ENCODE measurements around the gene ZNF25.

The ZNF25 gene

DNA sequence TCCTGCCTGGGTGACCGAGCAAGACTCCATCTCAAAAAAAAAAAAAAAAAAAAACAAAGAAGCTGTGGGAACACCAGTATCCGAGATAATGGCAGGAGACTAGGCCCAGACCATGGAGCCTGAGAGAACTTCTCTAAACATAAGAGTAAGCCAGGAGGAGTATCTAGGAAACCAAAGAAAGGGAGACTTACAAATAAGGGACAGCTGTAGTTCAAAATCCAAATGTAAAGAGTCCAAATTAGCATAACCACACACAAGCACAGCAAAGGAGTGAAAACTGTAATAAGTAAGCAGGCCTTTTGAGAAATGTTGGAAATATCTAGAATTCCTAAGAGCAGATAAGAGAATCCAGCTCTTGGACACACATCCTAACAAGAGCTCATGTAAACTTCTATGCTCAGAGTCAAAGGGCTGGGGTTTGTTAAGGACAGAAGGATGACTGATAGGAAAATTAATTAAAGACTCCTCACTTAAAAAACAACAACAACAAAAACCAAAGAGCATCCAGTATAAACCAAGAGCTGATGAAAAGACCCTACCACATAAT, 15.8 kb downstream of the ZNF25 start:
- TF ChIP-seq, protein P1, sequence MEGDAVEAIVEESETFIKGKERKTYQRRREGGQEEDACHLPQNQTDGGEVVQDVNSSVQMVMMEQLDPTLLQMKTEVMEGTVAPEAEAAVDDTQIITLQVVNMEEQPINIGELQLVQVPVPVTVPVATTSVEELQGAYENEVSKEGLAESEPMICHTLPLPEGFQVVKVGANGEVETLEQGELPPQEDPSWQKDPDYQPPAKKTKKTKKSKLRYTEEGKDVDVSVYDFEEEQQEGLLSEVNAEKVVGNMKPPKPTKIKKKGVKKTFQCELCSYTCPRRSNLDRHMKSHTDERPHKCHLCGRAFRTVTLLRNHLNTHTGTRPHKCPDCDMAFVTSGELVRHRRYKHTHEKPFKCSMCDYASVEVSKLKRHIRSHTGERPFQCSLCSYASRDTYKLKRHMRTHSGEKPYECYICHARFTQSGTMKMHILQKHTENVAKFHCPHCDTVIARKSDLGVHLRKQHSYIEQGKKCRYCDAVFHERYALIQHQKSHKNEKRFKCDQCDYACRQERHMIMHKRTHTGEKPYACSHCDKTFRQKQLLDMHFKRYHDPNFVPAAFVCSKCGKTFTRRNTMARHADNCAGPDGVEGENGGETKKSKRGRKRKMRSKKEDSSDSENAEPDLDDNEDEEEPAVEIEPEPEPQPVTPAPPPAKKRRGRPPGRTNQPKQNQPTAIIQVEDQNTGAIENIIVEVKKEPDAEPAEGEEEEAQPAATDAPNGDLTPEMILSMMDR (IDR thresholded peaks at IDR 0.05): no peak
- H3K27ac ChIP-seq: no peak overlapping the region
- peaks cover 31 to 56% (median 51%) of the 10 kb centered on the region in 3 donors for H3K36me3 ChIP-seq
- H3K4me1 ChIP-seq: no peaks in the 10 kb centered on the region
- H3K4me3 ChIP-seq: no peak overlapping the region
- peaks cover 0 to 13% (median 0%) of the 10 kb centered on the region in 3 donors for H3K9me3 ChIP-seq
- no peaks in the 10 kb centered on the region for H3K27me3 ChIP-seq
- intact Hi-C loops (cut with DNase I; ENCODE audit: low total_unique reads): no loop called here
- DNase-seq: no peak

DNA sequence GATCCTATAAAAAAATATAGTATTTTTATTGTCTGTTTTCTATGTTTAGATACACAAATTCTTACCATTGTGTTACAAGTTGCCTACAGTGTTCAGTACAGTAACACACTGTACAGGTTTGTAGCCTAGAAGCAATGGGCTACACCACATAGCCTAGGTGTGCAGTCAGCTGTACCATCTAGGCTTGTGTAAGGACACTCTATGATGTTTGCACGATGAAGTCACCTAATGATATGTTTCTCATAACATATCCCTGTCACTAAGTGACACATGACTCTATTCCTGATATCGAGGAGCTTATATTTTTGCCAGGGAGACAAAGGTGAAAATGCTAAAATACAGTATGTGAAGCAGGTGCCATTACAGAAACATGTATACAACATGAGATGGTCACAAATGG, 18.6 kb downstream of the ZNF25 start:
- Histone ChIP-seq H3K27me3 (no peaks in the 10 kb centered on the region), H3K4me3 (no peak overlapping the region), H3K4me1 (no peaks in the 10 kb centered on the region), H3K27ac (no peak overlapping the region), H3K9me3 (no peaks in the 10 kb centered on the region), H3K36me3 (peaks cover 45 to 63% (median 58%) of the 10 kb centered on the region in 3 donors)
- intact Hi-C loops (cut with DNase I; ENCODE audit: low total_unique reads): no loop called here
- TF ChIP-seq, protein P1 (IDR thresholded peaks at IDR 0.05): no peak
- no peak for DNase-seq

DNA sequence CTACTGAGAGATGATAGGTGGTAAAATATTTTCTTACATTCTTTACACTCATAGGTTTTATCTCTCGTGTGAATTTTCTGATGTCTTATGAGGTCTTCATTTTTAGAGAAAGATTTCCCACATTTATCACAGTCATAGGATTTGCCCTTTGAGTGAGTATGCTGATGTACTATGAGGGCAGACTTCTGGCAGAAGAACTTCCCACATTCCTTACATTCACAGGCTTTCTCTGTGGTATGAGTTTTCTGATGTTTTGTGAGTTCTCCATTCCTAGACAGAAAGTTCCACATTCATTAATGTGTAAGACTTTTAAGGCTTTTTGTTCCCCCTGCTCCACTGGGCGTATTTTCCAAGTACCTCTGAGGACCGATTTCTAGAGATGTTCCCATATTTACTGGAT, 23.5 kb downstream of the ZNF25 start:
- H3K9me3 ChIP-seq: no peaks in the 10 kb centered on the region
- no peaks in the 10 kb centered on the region for H3K4me1 ChIP-seq
- DNase-seq: no peak
- no peak overlapping the region for H3K4me3 ChIP-seq
- peaks cover 79 to 88% (median 83%) of the 10 kb centered on the region in 3 donors for H3K36me3 ChIP-seq
- intact Hi-C loops (cut with DNase I; ENCODE audit: low total_unique reads): no loop called here
- TF ChIP-seq, protein P1 (IDR thresholded peaks at IDR 0.05): no peak
- H3K27me3 ChIP-seq: no peaks in the 10 kb centered on the region
- no peak overlapping the region for H3K27ac ChIP-seq

DNA sequence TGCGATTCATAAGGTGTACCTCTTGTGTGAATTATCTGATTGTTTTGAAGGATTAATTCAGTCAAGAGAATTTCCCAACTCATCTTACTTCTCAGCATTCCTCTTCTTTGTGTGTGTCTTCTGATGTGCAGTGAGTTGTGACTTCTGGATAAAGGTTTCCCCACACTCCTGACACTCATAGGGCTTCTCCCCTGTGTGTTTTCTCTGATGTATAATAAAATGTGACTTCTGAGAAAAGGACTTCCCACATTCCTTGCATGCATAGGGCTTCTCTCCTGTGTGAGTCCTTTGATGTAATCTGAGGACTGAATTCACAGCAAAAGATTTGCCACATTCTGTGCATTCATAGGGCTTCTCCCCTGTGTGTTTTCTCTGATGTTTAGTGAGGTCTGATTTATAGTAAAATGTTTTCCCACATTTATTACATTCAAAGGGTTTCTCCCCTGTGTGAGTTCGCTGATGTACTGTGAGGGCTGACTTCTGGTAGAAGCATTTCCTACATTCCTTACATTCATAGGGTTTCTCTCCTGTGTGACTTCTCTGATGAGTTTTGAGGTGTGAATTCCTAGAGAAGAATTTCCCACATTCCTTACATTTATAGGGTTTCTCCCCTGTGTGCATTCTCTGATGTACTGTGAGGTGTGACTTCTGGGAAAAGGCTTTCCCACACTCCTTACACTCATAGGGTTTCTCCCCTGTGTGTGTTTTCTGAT, 24.2 kb downstream of the ZNF25 start:
- intact Hi-C loops (cut with DNase I; ENCODE audit: low total_unique reads): no loop called here
- H3K27me3 ChIP-seq: no peaks in the 10 kb centered on the region
- no peak overlapping the region for H3K4me3 ChIP-seq
- peaks cover 77 to 85% (median 78%) of the 10 kb centered on the region in 3 donors for H3K36me3 ChIP-seq
- H3K9me3 ChIP-seq: no peaks in the 10 kb centered on the region
- no peak overlapping the region for H3K27ac ChIP-seq
- no peaks in the 10 kb centered on the region for H3K4me1 ChIP-seq
- no peak for DNase-seq
- TF ChIP-seq, protein P1 (IDR thresholded peaks at IDR 0.05): no peak

DNA sequence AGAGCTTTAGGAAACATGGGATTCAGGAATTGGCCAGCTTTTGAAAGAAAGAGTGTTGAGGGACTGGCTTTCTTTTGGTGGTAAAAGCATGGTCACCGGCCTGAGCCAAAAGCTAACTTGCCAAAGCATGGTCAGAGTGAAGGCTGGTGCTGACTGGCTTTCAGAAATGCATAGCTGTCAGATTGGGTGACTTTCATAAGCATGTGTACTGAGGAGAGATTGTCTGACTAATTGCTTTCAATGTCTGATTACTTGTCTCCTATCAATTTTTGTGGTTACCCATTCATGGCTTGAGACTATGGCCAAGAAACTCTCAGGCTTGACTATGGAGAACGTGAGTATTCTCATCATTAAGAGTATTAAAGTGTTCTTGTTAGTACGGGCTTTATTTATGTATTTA, 28.2 kb downstream of the ZNF25 start:
- intact Hi-C loops (cut with DNase I; ENCODE audit: low total_unique reads): no loop called here
- H3K27ac ChIP-seq: no peak overlapping the region
- no peak for DNase-seq
- H3K36me3 ChIP-seq: peaks cover 43 to 49% (median 48%) of the 10 kb centered on the region in 3 donors
- TF ChIP-seq, protein P1 (IDR thresholded peaks at IDR 0.05): no peak
- no peaks in the 10 kb centered on the region for H3K4me1 ChIP-seq
- H3K9me3 ChIP-seq: no peaks in the 10 kb centered on the region
- H3K4me3 ChIP-seq: no peak overlapping the region
- H3K27me3 ChIP-seq: no peaks in the 10 kb centered on the region
